MCF 10A (cell line): ENCODE results near the gene GREB1. TPM values are rescaled to one million over a fixed set of nuclear protein-coding genes. Genes with fewer than 3 reads are reported as not detected.

ENCODE experiments used
- BruUV-seq: library from RNA; stranded (reverse); fragments of 400-500 nt; replicated peaks from 2 replicates; lab custom pipeline; 2021; lab: Mats Ljungman, UMichigan
- CTCF ChIA-PET: fragments of 300-600 bp; sonication (Branson Sonifier 250); formaldehyde crosslinking; extraction: SDS; loops from one replicate; lab custom pipeline; 2021; ENCODE audit warnings: antibody characterized with exemption, inconsistent platforms; lab: Yijun Ruan, JAX
- POLR2A ChIA-PET: fragments of 300-600, 350-650 bp; sonication (Branson Sonifier 250); formaldehyde crosslinking; extraction: SDS; loops from one replicate; lab custom pipeline; 2020; ENCODE audit warnings: antibody characterized with exemption, inconsistent platforms; lab: Yijun Ruan, JAX
- DNase-seq: peaks from one replicate; pipeline ENCODE4 v3.0.0-alpha.2; 2018; ENCODE audit not compliant: unreplicated experiment
- H3K27ac Mint-ChIP-seq: one replicate; pipeline ENCODE4 v1.8.0; 2022; ENCODE audit warnings: mild to moderate bottlenecking, low read depth, mixed read lengths; ENCODE audit not compliant: unreplicated experiment
- H3K27me3 Mint-ChIP-seq: one replicate; pipeline ENCODE4 v1.8.0; 2022; ENCODE audit warnings: mixed read lengths; ENCODE audit not compliant: insufficient read depth, unreplicated experiment
- H3K36me3 Mint-ChIP-seq: one replicate; pipeline ENCODE4 v1.8.0; 2022; ENCODE audit warnings: mild to moderate bottlenecking, moderate library complexity, mixed read lengths; ENCODE audit not compliant: insufficient read depth, unreplicated experiment
- H3K4me1 Mint-ChIP-seq: one replicate; pipeline ENCODE4 v1.8.0; 2022; ENCODE audit warnings: mixed read lengths; ENCODE audit not compliant: insufficient read depth, unreplicated experiment
- H3K4me3 Mint-ChIP-seq: one replicate; pipeline ENCODE4 v1.8.0; 2022; ENCODE audit warnings: mild to moderate bottlenecking, moderate library complexity, mixed read lengths; ENCODE audit not compliant: unreplicated experiment
- H3K9me3 Mint-ChIP-seq: one replicate; pipeline ENCODE4 v1.8.0; 2022; ENCODE audit warnings: mixed read lengths; ENCODE audit not compliant: unreplicated experiment
- intact Hi-C: fragments of 100-400 bp; cut with micrococcal nuclease; formaldehyde crosslinking; loops from 2 replicates; pipeline ENCODE4 v1.14.1; 2022
- total RNA-seq: library from RNA; stranded (reverse); gene quantifications from 2 replicates; pipeline ENCODE4 v1.2.3, GENCODE V29; 2022
- TF ChIP-seq, protein P1 (sequence below): fragments of 200-600 bp; IDR thresholded peaks from one replicate; pipeline ENCODE4 v1.8.0; 2022; ENCODE audit warnings: antibody characterized with exemption, mild to moderate bottlenecking; ENCODE audit not compliant: unreplicated experiment

Gene GREB1
- total RNA-seq, 1 experiment from 2014 or later = 1.7 TPM

DNA sequence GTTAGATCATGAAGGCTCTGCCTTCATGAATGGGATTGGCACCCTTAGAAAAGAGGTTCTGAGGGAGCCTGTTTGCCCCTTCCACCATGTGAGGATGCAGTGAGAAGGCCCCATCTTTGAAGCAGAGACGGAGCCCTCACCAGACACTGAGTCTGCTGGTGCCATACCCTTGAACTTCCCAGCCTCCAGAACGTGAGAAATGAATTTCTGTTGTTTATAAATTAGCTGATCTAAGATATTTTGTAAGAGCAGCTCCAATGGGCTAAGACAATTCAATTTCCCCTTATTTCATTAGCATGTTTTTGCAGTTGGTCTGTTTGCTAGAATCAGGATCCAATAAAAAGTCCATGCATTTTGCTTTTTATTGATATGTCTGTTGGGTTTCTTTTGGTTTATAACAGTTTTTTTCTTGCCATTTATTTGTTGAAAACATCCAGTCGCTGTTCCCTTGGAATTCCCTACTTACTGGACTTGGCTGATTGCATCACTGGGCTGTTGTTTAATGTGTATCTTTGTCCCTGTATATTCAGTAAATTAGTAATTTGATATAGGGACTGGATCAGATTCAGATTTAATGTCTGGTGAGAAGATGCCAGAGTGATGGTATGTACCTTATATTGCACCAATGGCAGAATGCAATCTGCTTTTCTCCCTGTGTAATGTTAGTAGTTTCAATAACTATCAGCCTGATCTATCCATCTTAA lies 24.0 kb upstream of the GREB1 start:
- Mint-ChIP-seq H3K4me1 (no peaks in the 10 kb centered on the region), H3K4me3 (no peak overlapping the region), H3K27ac (no peak overlapping the region), H3K27me3 (peaks cover 6% of the 10 kb centered on the region), H3K36me3 (no peaks in the 10 kb centered on the region), H3K9me3 (no peaks in the 10 kb centered on the region)
- no peak for DNase-seq
- no TSS peak for BruUV-seq
- TF ChIP-seq, protein P1, sequence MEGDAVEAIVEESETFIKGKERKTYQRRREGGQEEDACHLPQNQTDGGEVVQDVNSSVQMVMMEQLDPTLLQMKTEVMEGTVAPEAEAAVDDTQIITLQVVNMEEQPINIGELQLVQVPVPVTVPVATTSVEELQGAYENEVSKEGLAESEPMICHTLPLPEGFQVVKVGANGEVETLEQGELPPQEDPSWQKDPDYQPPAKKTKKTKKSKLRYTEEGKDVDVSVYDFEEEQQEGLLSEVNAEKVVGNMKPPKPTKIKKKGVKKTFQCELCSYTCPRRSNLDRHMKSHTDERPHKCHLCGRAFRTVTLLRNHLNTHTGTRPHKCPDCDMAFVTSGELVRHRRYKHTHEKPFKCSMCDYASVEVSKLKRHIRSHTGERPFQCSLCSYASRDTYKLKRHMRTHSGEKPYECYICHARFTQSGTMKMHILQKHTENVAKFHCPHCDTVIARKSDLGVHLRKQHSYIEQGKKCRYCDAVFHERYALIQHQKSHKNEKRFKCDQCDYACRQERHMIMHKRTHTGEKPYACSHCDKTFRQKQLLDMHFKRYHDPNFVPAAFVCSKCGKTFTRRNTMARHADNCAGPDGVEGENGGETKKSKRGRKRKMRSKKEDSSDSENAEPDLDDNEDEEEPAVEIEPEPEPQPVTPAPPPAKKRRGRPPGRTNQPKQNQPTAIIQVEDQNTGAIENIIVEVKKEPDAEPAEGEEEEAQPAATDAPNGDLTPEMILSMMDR = no peak
- ChIA-PET POLR2A (no interaction called here), CTCF (interaction anchor here (1.8 kb wide), 1 partner anchor 73 kb away, joined by 5 read pairs; no protein-coding TSS in a partner anchor)
- intact Hi-C loops = no loop called here

DNA sequence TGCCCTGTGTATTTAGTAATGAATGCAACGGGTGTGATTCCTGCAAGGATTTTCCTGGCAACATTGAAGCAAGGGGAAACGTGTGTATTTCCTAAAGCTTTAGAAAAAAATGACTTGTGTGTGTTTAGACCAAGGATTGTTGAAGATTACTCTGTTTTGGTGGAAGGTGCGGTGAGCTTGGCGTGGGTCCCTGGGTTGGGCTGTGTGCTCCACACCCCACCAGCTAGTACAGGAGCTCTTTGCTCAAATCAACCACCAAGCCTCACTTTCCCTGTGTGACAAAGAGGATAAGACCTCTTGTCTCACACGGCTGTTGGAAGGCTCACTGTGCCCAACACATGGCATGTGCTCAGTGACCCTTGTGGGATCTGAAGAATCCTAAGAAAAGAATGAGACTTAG lies 21.4 kb upstream of the GREB1 start:
- no TSS peak for BruUV-seq
- no peaks in the 10 kb centered on the region for H3K9me3 Mint-ChIP-seq
- TF ChIP-seq, protein P1 = no peak
- no peak overlapping the region for H3K27ac Mint-ChIP-seq
- H3K4me1 Mint-ChIP-seq = no peaks in the 10 kb centered on the region
- ChIA-PET POLR2A (no interaction called here), CTCF (interaction anchor here (0.8 to 1.9 kb wide), 2 partner anchors 19 to 70 kb away, joined by 3 to 8 read pairs; no protein-coding TSS in a partner anchor)
- H3K4me3 Mint-ChIP-seq = no peak overlapping the region
- H3K27me3 Mint-ChIP-seq = peaks cover 31% of the 10 kb centered on the region
- DNase-seq = no peak
- intact Hi-C loops = no loop called here
- H3K36me3 Mint-ChIP-seq = no peaks in the 10 kb centered on the region

DNA sequence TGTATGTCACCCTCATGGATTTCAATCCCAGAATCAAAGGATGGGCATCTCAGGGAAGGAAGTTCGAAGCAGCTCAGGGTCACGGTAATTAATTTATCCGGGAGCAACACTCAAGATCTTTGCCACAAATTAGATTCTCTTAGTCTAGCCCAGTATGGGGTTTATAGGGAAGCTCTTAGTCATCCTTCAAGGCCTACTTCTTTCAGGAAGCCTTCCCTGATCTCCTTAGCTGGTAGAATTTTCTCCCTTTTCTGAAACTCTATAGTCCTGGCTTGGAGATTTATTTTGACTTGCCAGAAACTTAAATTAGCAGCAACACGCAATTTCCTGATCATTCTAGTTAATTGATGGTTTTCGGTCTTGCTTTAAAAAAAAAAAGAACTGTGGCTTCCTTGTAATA lies 20.5 kb upstream of the GREB1 start:
- BruUV-seq = no TSS peak
- ChIA-PET CTCF (interaction anchor here (0.6 to 1.9 kb wide), 4 partner anchors 15 to 180 kb away, joined by 3 to 8 read pairs (median 4); no protein-coding TSS in a partner anchor), POLR2A (no interaction called here)
- Mint-ChIP-seq H3K36me3 (no peaks in the 10 kb centered on the region), H3K27me3 (peaks cover 31% of the 10 kb centered on the region), H3K9me3 (no peaks in the 10 kb centered on the region), H3K4me3 (no peak overlapping the region), H3K4me1 (no peaks in the 10 kb centered on the region), H3K27ac (no peak overlapping the region)
- DNase-seq = no peak
- TF ChIP-seq, protein P1 = no peak
- intact Hi-C loops = no loop called here

DNA sequence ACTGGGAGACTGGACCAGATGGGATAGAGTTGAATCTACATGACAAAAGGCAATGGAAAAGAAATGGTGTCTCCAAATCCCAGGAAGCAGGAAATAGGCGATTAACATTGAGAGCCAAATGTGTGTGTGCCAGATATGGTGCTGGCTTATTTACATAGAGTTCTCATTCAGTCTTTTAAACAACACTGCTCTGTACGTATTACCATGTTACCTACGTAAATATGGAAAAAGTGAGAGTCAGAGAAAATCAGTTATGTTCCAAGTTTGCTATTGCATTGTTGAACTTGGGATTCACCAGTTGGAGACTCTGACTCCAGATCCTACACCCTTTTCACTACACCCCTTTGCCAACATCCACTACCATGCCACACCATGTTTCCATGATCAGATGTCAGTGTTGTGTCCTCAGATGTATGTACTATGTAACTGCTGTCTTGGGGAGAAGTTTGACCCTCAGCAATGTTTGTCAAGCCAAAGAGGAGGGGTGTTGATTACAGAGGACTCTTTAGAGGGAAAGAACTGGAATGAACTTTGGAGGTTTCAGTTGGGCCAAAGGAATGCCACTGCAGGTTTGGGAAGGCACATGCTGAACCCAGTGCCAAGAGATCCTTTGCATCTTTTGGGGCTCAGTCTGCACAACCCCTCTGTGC lies 19.6 kb upstream of the GREB1 start:
- ChIA-PET CTCF (no interaction called here), POLR2A (no interaction called here)
- no peaks in the 10 kb centered on the region for H3K9me3 Mint-ChIP-seq
- TF ChIP-seq, protein P1 = no peak
- no peak overlapping the region for H3K4me3 Mint-ChIP-seq
- DNase-seq = no peak
- H3K27me3 Mint-ChIP-seq = peaks cover 31% of the 10 kb centered on the region
- no peak overlapping the region for H3K27ac Mint-ChIP-seq
- H3K36me3 Mint-ChIP-seq = no peaks in the 10 kb centered on the region
- BruUV-seq = no TSS peak
- intact Hi-C loops = no loop called here
- no peaks in the 10 kb centered on the region for H3K4me1 Mint-ChIP-seq
